ENCODE results near the gene RAI1. TPM values are rescaled to one million over a fixed set of nuclear protein-coding genes. Genes with fewer than 3 reads are reported as not detected.
"Not testable (repeated sequence)": the region's sequence is repeated elsewhere in the genome, so short reads cannot be mapped to it uniquely, and the experiment has no call there.

Gene RAI1
- total RNA-seq, 1 donor from 2014 or later, result 29.2 TPM

DNA sequence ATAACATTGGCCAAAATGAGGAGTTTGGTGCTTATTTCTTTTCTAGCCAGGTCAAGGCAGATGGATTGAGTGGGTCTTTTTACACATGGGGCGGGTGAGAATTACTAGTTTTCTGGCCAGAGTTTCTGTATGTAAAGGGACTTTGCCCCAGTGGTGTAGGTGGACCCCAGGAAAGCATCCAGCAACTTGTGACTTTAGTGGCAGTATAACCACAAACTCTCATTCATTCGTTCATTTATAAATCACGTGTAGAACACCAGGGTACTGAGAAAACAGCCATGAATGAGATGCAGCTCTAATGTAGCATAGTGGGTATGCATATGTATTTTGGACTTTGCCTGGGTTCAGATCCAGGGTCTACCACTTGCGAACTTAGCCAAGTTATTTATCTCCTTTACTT lies 8.1 kb downstream of the RAI1 start:
- DNase-seq (ENCODE audit: extremely low spot score in 2 of 2), result no peak
- H3K27me3 ChIP-seq, result no peaks in the 10 kb centered on the region
- TF ChIP-seq, protein P1, sequence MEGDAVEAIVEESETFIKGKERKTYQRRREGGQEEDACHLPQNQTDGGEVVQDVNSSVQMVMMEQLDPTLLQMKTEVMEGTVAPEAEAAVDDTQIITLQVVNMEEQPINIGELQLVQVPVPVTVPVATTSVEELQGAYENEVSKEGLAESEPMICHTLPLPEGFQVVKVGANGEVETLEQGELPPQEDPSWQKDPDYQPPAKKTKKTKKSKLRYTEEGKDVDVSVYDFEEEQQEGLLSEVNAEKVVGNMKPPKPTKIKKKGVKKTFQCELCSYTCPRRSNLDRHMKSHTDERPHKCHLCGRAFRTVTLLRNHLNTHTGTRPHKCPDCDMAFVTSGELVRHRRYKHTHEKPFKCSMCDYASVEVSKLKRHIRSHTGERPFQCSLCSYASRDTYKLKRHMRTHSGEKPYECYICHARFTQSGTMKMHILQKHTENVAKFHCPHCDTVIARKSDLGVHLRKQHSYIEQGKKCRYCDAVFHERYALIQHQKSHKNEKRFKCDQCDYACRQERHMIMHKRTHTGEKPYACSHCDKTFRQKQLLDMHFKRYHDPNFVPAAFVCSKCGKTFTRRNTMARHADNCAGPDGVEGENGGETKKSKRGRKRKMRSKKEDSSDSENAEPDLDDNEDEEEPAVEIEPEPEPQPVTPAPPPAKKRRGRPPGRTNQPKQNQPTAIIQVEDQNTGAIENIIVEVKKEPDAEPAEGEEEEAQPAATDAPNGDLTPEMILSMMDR (IDR thresholded peaks at IDR 0.05), result no peak
- no peak for TF ChIP-seq POLR2A (IDR thresholded peaks at IDR 0.05)
- no peak for TF ChIP-seq POLR2AphosphoS5 (IDR thresholded peaks at IDR 0.05; ENCODE audit: insufficient read depth in 1 of 2, low read depth in 1 of 2)
- intact Hi-C loops (cut with DNase I), result no loop called here
- no peak overlapping the region for H3K27ac ChIP-seq
- H3K4me3 ChIP-seq, result no peak overlapping the region
- H3K36me3 ChIP-seq, result no peaks in the 10 kb centered on the region
- peaks cover 86% of the 10 kb centered on the region for H3K4me1 ChIP-seq
- H3K9me3 ChIP-seq, result no peaks in the 10 kb centered on the region

DNA sequence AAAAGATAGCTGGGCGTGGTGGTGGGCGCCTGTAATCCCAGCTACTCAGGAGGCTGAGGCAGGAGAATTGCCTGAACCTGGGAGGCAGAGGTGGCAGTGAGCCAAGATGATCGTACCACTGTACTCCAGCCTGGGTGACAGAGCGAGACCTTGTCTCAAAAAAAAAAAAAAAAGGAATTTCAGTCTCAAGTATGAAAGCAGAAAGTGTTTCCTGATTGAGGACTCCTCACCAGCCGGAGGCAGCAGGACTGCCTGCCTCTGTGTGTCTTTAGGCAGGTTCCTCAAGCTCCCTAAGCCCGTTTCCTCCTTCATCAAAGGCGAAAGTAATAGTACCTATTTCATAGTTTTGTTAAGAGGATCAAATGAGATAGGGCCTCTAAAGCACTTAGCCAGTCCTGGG lies 9.0 kb downstream of the RAI1 start:
- H3K27ac ChIP-seq; H3K9me3 ChIP-seq; H3K27me3 ChIP-seq; DNase-seq (ENCODE audit: extremely low spot score in 2 of 2); intact Hi-C loops (cut with DNase I); H3K36me3 ChIP-seq; H3K4me3 ChIP-seq: not testable (repeated sequence)
- peaks cover 81% of the 10 kb centered on the region for H3K4me1 ChIP-seq

DNA sequence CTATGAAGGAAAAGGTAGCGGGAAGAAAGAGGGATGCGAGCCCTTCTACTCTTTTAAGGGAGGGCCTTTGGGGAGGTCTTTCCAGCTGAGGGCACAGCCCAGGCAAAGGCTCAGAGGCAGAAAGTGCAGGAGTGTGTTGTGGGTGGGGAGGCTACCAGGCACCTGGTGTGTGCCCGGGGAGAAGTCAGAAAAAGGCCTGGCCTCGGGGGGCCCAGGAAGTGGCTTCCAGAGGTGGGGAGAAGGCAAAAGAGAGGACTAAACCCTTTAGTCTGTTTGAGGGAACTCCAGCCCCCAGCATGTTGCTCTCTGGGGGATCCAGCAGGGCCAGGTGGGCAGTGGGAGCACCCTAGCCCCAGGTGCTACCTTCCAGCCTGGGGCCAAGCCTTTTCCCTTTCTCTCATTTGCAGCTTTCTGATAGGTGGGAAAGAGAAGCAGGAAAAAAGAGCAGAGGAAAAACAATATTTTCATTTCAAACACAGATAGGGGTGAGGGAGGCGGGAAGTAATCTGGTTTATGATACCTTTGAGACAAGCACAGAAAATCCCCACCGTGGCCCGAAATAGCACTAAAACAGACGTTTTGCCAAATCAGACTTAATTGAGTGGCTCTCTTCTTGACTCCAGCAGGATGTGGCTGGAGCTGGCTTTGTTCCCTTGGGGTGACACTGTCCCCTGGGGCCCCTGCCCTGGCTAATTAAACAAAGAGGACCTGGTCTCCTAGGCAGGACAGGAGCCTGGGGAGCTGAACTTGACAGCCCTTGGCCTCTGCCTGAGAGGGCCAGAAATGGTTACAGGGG lies 10.4 kb downstream of the RAI1 start:
- H3K36me3 ChIP-seq, result no peaks in the 10 kb centered on the region
- intact Hi-C loops (cut with DNase I), result no loop called here
- no peaks in the 10 kb centered on the region for H3K9me3 ChIP-seq
- TF ChIP-seq POLR2A (IDR thresholded peaks at IDR 0.05), result no peak
- TF ChIP-seq, protein P1 (IDR thresholded peaks at IDR 0.05), result no peak
- TF ChIP-seq POLR2AphosphoS5 (IDR thresholded peaks at IDR 0.05; ENCODE audit: insufficient read depth in 1 of 2, low read depth in 1 of 2), result no peak
- no peak for DNase-seq (ENCODE audit: extremely low spot score in 2 of 2)
- H3K27ac ChIP-seq, result peak overlapping the region; percentile 5
- H3K4me1 ChIP-seq, result peaks cover 81% of the 10 kb centered on the region
- H3K4me3 ChIP-seq, result no peak overlapping the region
- H3K27me3 ChIP-seq, result no peaks in the 10 kb centered on the region

DNA sequence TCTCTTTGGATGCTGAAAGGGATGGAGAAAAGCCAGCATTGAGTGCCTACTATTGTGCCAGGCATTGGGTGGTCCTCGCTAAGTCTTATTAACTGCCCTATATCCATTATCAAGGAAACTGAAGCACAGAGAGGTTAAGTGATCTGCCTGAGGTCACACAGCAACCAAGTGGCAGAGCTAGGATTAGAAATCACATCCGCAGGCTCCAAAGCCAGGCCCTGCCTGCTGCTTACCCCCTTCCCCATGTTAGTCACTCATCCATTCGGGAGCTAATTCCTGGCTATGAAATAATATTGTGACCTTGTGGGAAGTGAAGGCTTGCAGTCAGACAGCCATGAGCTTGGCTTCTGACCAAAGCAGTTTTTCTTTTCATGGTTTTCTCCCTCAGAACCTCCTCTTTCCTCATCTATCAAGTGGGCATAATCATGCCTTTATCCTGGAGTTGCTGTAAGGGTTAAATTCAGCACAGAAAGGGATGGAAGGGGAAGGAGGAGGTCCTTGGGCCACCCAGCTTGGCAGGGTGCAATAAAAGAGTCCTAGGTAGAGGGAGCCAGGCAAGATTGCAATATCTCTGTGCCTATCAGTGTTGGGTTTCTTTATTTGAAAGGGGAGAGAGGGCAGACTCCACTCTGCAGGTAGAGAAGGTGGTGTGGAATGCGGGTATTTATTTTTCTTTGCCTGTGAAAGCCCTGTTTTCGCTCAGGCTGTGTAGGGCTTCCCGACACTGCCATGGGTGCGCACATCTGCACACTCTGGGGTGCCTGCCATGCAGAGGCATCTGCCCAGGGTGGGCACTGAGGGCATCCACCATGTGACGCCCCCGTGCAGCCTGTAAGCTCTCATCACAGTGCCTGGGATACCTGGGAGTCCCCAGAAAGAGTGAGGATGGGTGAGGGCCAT lies 11.3 kb downstream of the RAI1 start:
- H3K4me3 ChIP-seq, result no peak overlapping the region
- H3K4me1 ChIP-seq, result peaks cover 82% of the 10 kb centered on the region
- H3K27me3 ChIP-seq, result no peaks in the 10 kb centered on the region
- intact Hi-C loops (cut with DNase I), result no loop called here
- no peak for DNase-seq (ENCODE audit: extremely low spot score in 2 of 2)
- TF ChIP-seq POLR2AphosphoS5 (IDR thresholded peaks at IDR 0.05; ENCODE audit: insufficient read depth in 1 of 2, low read depth in 1 of 2), result no peak
- H3K36me3 ChIP-seq, result no peaks in the 10 kb centered on the region
- H3K27ac ChIP-seq, result peak overlapping the region; percentile 97
- no peaks in the 10 kb centered on the region for H3K9me3 ChIP-seq

DNA sequence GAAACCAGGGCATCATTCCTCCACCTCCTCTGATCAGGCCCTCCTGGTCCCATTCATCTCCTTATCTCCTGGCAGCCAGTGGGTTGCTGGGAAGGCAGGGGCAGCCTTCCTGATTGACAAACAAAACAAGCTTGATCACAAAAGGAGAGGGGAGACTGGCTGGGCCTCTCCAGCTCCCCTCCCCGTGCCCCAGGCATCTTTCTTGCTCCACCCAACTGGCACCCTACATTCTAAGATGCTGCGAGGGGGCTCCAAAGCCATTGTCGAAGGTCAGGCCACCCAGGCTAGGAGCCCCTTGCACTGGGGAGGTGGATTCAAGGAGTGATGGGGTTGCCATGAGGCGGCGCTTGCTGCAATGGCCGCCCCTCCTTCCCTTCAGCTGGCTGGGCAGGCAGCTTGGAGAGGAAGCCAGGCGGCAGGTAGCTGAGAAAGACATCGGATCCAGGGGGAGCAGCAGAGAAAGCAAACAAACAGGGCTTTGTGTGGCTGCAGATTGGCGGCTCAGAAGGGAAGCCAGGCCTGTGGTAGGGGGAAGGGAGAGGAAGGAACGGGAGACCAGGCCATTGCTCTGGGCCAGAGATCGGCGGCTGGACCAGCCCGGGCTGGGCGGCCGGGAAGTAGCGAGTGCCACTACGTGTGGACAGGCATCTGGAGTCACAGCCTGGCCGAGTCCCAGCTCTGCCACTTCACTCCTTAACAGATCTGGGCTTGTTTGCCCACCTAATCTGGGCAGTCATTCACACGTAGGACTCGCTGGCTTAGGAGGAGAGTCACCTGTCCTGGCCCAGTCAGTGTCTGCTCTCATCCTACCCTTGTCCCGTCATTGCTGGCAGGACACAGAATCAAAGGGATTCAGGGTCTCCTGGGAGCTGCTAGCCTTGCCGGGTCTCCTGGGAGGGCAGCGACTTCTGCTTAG lies 12.3 kb downstream of the RAI1 start:
- Histone ChIP-seq H3K4me3 (peak overlapping the region; percentile 67), H3K4me1 (peaks cover 88% of the 10 kb centered on the region)
- intact Hi-C loops (cut with DNase I), result no loop called here

More for the DNA sequence above, 12.3 kb downstream of the RAI1 start:
- no peaks in the 10 kb centered on the region for H3K36me3 ChIP-seq
- no peaks in the 10 kb centered on the region for H3K27me3 ChIP-seq
- DNase-seq (ENCODE audit: extremely low spot score in 2 of 2), result no peak
- peak overlapping the region; percentile 97 for H3K27ac ChIP-seq
- no peaks in the 10 kb centered on the region for H3K9me3 ChIP-seq
- peak in 1 of 2 donors; percentile 63 for TF ChIP-seq POLR2AphosphoS5 (IDR thresholded peaks at IDR 0.05; ENCODE audit: insufficient read depth in 1 of 2, low read depth in 1 of 2)
- TF ChIP-seq, protein P1 (IDR thresholded peaks at IDR 0.05), result no peak
